Stimulated activated CD8-positive, alpha-beta memory T cell treated with anti-CD3 and anti-CD28 coated beads, Interleukin-4, amount 100 ng/mL, for 24 hours (primary cell): ENCODE results near the gene TMEM190.

ENCODE experiments used
- DNase-seq: peaks from one replicate; pipeline ENCODE4 v3.0.0-alpha.2; 2020; ENCODE audit warnings: low read depth

The TMEM190 gene

DNA sequence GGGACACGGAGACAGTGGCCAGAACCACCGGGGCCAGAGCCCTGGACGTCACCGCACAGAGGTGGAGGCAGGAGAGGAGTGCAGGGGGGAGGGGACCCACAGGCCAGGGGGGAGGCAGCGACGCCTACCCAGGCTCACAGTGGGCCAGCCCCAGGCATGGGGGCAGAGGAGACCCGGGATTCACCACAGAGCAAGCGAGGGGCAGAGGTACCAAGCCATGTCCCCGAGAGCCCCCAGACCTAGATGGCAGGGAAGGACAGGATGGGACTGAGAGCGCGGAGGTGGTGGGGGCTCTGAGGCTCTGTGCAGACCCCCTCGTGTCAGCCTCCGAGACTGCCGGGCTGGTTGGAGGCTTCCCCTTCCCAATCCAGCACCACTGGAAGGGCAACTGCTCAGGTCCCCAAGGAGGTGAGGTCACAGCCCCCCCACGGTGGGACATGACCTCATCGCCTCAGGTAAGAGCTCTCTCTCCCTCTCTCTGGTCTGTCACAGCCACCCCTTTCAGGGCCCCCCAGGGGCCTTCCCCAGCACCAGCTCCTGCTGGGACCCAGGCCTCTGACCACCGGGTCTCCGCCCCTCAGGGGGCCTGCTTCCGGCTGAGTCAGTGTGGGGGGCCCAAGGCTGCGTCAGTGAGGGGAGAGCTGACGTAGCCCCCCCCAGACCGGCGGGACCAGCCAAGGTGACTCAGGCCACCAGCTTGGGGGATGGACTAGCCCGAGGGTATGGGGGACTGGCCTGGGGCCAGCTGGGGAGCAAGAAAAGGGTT is 4.1 kb upstream of the TMEM190 start:
- peak; percentile 8 for DNase-seq

DNA sequence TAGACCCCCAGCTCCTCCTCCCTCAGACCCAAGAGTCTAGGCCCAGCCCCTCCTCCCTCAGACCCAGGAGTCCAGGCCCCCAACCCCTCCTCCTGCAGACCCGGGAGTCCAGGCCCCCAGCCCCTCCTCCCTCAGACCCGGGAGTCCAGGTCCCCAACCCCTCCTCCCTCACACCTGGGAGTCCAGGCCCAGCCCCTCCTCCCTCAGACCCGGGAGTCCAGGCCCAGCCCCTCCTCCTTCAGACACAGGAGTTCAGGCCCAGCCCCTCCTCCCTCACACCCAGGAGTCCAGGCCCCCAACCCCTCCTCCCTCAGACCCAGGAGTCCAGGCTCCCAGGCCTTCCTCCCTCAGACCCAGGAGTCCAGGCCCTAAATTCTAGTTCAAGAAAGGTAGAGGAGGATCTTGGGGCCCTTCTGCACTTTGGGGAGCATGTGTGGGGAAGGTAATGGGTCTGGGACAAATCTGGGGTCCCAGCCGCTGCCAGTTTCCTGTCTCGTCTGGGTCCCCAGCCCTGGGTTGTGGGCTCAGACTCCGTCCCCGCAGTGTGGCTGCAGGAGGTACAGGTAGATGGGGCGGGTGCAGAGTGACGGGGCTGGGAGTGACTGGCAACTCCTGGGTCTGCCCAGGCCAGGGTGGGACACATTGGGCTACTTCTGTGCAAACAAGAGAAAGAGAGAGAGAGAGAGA is 3.2 kb upstream of the TMEM190 start:
- no peak for DNase-seq

DNA sequence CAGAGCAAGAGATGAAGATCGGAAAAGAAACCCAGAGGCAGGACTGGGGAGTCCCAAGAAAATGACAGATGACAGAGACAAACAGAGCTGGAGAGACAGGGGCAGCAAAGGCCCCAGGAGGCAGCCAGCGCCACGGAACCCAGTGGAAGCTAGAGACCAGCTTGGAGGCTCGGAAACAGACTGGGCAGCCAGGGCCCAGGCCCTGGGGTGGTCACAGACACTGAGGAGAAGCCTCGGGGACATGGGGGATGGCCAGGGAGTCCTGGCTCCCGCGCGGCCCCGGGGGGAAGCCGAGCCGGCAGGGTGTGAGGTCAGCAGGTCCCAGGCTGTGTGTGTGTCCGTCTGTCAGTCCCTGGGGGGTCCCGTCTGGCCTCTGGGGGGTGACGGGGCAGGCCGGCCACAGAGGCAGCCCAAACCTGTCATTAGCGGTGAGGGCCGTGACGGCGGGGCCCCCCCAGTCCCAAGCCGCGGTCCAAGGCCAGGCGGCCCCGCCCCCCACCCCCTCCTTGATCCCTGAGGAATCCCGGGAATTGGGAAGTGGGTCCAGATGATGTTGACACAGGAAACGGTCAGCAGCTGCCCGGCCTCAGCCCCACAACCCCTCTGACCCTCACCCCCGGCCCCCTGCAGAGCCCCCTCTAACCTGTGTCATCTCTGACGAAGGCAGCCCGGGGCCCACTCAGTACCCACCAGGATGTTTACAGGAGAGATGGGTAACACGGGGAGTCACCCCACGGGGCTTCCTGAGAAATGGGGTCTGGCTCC is 2.5 kb upstream of the TMEM190 start:
- no peak for DNase-seq

DNA sequence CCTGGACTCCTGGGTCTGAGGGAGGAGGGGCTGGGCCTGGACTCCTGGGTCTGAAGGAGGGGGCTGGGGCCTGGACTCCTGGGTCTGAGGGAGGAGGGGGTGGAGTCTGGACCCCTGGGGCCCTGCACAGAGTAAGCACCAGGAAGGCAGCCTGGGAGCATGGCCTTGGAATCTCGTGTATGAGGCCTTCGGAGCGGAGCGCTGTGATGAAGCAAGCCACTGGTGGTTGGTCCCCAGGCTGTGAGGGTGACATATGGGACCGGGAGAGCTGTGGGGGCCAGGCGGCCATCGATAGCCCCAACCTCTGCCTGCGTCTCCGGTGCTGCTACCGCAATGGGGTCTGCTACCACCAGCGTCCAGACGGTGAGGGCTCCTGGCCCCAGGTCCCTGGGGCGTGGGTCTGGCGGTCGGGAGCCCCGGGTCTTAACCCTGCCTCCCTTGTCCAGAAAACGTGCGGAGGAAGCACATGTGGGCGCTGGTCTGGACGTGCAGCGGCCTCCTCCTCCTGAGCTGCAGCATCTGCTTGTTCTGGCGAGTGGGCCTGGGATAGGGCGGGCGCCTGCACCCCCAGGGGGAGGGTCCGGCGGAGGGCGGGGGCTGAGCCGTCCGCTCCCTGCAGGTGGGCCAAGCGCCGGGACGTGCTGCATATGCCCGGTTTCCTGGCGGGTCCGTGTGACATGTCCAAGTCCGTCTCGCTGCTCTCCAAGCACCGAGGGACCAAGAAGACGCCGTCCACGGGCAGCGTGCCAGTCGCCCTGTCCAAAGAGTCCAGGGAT is 918 bp downstream of the TMEM190 start:
- DNase-seq, result no peak

DNA sequence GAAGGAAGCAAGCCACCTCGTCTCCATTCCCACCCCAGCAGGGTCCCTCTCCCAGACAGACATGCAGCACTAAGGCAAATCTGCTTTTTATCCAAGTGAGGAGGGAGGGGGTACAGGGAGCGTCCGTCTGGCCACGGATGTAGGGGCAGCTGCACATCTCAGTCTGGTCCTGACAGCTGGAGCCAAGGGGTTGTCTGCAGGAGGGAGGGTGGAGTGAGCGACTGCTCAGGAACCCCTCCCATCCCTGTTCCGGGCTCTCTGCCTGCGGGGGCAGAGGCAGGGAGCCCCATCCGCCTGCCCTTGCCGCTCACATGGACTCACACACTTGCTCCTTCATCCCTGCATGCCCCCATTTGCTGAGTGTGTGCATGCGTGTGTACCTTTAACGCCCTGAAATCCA is 2.5 kb downstream of the TMEM190 start:
- DNase-seq, result no peak

- no peak for DNase-seq
These were observed 5.4 kb downstream of the TMEM190 start for GRCh38 chr19:55382013-55382412.

- no peak for DNase-seq
These were observed 6.0 kb downstream of the TMEM190 start for GRCh38 chr19:55382522-55383054.

GRCh38 chr19:55383279-55384130 is 6.9 kb downstream of the TMEM190 start:
- peak; percentile 15 for DNase-seq

DNA sequence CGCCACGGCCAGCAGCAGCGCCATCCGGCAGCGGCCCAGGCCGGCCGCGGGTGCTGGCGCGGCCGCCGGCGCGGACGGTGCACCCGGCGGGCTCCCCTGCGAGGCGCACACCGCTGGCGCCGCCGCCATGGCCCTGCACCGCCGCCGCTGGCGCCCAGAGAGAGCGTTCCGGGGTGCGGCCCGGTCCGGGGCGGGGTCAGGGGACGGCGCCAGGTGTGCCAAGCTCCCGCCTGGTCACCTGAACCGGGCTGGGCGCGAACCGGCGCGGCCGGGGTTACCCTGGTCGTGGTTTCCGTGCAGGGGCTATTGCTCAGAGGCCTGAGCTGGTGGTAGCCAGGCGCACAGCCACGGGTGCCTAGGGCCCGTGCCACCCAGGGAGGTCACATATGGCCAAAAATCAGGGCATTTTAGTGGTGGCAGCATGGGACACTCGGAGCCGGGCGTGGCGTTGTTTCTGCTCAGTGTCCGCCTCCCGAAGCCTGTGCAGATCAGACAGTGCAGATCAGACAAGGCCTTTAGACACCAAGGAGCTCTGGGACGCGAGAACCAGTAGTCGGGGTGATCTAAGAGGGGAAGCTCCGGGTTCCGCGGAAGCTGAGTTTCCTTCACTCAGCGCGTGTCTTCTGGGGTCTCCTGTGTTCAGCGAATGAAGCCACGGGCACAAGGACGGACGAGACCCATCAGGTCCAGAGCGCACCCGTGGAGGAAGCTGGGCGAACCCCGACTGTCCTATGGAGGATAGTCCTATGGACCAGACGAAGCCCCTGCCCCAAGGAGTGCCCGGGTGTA is 7.7 kb downstream of the TMEM190 start, which contains the start of gene TMEM238:
TMEM238 (minus strand) TSS at position 162 of the 789 bp plus-strand sequence; CDS start at position 129, 33 bp downstream.
- DNase-seq, result peak; percentile 19

- DNase-seq, result peak; percentile 95
These were observed 8.5 kb downstream of the TMEM190 start for GRCh38 chr19:55384920-55385723.

GRCh38 chr19:55385724-55386492 is 9.3 kb downstream of the TMEM190 start, which contains the start of gene RPL28:
Gene RPL28, plus strand, starts transcription at chr19:55385932. Its CDS starts 426 bp downstream, at chr19:55386358.
- DNase-seq, result peak; percentile 94

DNA sequence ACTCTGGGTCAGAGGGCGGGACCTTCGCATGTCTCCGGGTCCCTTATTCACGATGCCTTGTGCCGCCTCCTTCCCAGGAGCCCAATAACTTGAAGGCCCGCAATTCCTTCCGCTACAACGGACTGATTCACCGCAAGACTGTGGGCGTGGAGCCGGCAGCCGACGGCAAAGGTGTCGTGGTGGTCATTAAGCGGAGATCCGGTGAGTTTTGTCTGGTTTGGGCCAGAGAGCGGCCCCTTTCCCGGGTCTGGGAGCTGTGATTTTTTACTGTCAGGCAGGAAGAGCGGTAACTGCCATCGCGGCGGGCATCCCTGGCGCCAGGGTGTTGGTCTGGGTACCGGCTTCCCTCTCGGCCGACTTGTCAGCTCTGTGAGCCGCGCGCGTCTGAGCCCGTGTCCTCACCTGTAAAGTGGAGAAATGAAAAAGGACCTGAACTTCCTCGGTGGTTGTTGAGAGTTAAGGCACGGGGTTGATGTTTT is 9.9 kb downstream of the TMEM190 start:
- peak; percentile 10 for DNase-seq

GRCh38 chr19:55387736-55388497 is 11.3 kb downstream of the TMEM190 start:
- DNase-seq, result no peak

GRCh38 chr19:55389386-55390317 is 13.0 kb downstream of the TMEM190 start:
- DNase-seq, result no peak

DNA sequence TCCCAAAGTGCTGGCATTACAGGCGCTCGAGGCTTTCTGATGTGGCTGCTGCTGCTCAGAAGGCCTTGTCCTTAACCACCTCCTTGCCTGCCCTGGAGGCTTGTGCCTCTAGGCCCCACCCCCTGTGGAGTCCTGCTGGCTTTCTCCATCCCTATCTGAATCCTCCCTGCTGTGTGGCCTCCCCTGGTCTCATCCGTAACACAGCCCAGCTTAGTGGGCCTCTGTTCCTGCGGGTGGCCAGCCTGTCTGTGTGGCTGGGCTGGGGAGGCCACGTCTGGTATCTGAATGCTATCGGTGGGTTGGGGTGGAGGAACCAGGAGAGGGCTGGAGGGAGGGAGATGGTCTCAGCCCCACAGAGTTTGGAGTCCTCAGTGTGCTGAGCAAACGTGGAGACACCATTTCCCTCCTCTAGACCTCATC is 13.8 kb downstream of the TMEM190 start:
- no peak for DNase-seq

GRCh38 chr19:55391191-55391670 is 14.6 kb downstream of the TMEM190 start:
- DNase-seq, result no peak
